Measurements from ENCODE around the gene CAMK1D. TPM values are rescaled to one million over a fixed set of nuclear protein-coding genes. Genes with fewer than 3 reads are reported as not detected.
"Not testable (repeated sequence)": the region's sequence is repeated elsewhere in the genome, so short reads cannot be mapped to it uniquely, and the experiment has no call there.

The CAMK1D gene
- total and polyA plus RNA-seq, 10 of the 15 experiments (the other 5 are each of a cell fraction or from before 2014, with no cell fraction given), result 2.1 to 35.5 (median 14.7) TPM

GRCh38 chr10:12725580-12725888 is 376.2 kb downstream of the CAMK1D start:
- ChIA-PET SMC1A (ENCODE audit: uncharacterized antibody, unreplicated experiment) (interaction anchor here (1.3 kb wide), 1 partner anchor 14 kb away, joined by 3 read pairs; no protein-coding TSS in a partner anchor), CTCF (interaction anchor here (1.0 to 1.5 kb wide), 3 partner anchors 15 to 18 kb away, joined by 3 to 4 read pairs (median 4); no protein-coding TSS in a partner anchor)
- H3K27me3 ChIP-seq (replicated peaks in 1 of 2; ENCODE audit: control insufficient read depth in 2 of 2, insufficient read depth in 2 of 2, low read length in 1 of 2); RAD21 ChIA-PET (ENCODE audit: unreplicated experiment); H3K9me3 ChIP-seq (replicated peaks; ENCODE audit: control insufficient read depth, insufficient read depth, low read length); FAIRE-seq; H3K4me2 ChIP-seq (ENCODE audit: control insufficient read depth, insufficient read depth); in situ Hi-C loops (cut with MboI); H3K9ac ChIP-seq (ENCODE audit: control insufficient read depth, insufficient read depth, low read length); H2AFZ ChIP-seq (ENCODE audit: control insufficient read depth, low read depth, low read length); POLR2A ChIA-PET; DNase-seq (ENCODE audit: low read depth, low spot score); H3K4me3 ChIP-seq; H4K20me1 ChIP-seq (ENCODE audit: control insufficient read depth, insufficient read depth); ATAC-seq; H3K36me3 ChIP-seq (ENCODE audit: control insufficient read depth in 2 of 2, insufficient read depth in 2 of 2, low read length in 1 of 2); H3K27ac ChIP-seq (ENCODE audit: control insufficient read depth, insufficient read depth); H3K4me1 ChIP-seq (ENCODE audit: control insufficient read depth, insufficient read depth, low read length); H3K79me2 ChIP-seq (ENCODE audit: control insufficient read depth, insufficient read depth, low read length); intact Hi-C loops (cut with micrococcal nuclease; ENCODE audit: unreplicated experiment); BruUV-seq (replicated peaks): not testable (repeated sequence)
- 88% methylated on average over 5 of the region's 5 CpGs for WGBS (ENCODE audit: insufficient coverage, insufficient replicate concordance, low lambda C conversion rate, missing lambda C conversion rate)

GRCh38 chr10:12726971-12727831 is 377.9 kb downstream of the CAMK1D start:
- ChIA-PET RAD21 (ENCODE audit: unreplicated experiment) (no interaction called here), CTCF (interaction anchor here (0.6 to 2.1 kb wide), 5 partner anchors 15 to 513 kb away, joined by 3 to 5 read pairs (median 3); no protein-coding TSS in a partner anchor)
- WGBS (ENCODE audit: insufficient coverage, insufficient replicate concordance, low lambda C conversion rate, missing lambda C conversion rate), result 76% methylated on average over 19 of the region's 19 CpGs

More at GRCh38 chr10:12726971-12727831, 377.9 kb downstream of the CAMK1D start:
- no peaks in the 10 kb centered on the region for H4K20me1 ChIP-seq (ENCODE audit: control insufficient read depth, insufficient read depth)
- ChIA-PET SMC1A (ENCODE audit: uncharacterized antibody, unreplicated experiment) (no interaction called here), POLR2A (interaction anchor here (0.6 kb wide), 1 partner anchor 391 kb away, joined by 4 read pairs; no protein-coding TSS in a partner anchor)
- H3K4me1 ChIP-seq (ENCODE audit: control insufficient read depth, insufficient read depth, low read length), result peaks cover 9% of the 10 kb centered on the region
- no peak overlapping the region for H3K4me2 ChIP-seq (ENCODE audit: control insufficient read depth, insufficient read depth)
- BruUV-seq (replicated peaks), result no TSS peak
- no peak overlapping the region for H3K4me3 ChIP-seq
- no peaks in the 10 kb centered on the region for H3K36me3 ChIP-seq (ENCODE audit: control insufficient read depth in 2 of 2, insufficient read depth in 2 of 2, low read length in 1 of 2)
- intact Hi-C loops (cut with micrococcal nuclease; ENCODE audit: unreplicated experiment) (no loop called here), in situ Hi-C loops (cut with MboI) (no loop called here)
- no peak overlapping the region for H3K27ac ChIP-seq (ENCODE audit: control insufficient read depth, insufficient read depth)
- DNase-seq (ENCODE audit: low read depth, low spot score) (no peak), ATAC-seq (no peak), FAIRE-seq (no peak)
- H2AFZ ChIP-seq (ENCODE audit: control insufficient read depth, low read depth, low read length), result no peak overlapping the region
- TF ChIP-seq JUNB (IDR thresholded peaks at IDR 0.05) (peak; percentile 19; the same call in 1 of the 2 replicates), ZBTB4 (CRISPR knock-in tag; IDR thresholded peaks at IDR 0.05) (no peak), ZZZ3 (IDR thresholded peaks at IDR 0.05; ENCODE audit: control insufficient read depth, insufficient read length, low read depth) (no peak), BACH1 (IDR thresholded peaks at IDR 0.05; ENCODE audit: borderline replicate concordance) (no peak), BCL3 (IDR thresholded peaks at IDR 0.05; ENCODE audit: borderline replicate concordance, insufficient read depth, low read depth, low read length, poor library complexity, severe bottlenecking) (no peak), RCOR1 (conservative IDR thresholded peaks at IDR 0.05; ENCODE audit: low read depth, low read length) (no peak), RUNX3 (IDR thresholded peaks at IDR 0.05; ENCODE audit: low read length) (peak; percentile 50), TCF7 (IDR thresholded peaks at IDR 0.05; ENCODE audit: borderline replicate concordance) (peak; percentile 46; the same call in 1 of the 2 replicates)
- H3K79me2 ChIP-seq (ENCODE audit: control insufficient read depth, insufficient read depth, low read length), result no peaks in the 10 kb centered on the region
- H3K9me3 ChIP-seq (replicated peaks; ENCODE audit: control insufficient read depth, insufficient read depth, low read length), result no peaks in the 10 kb centered on the region
- no peak overlapping the region for H3K9ac ChIP-seq (ENCODE audit: control insufficient read depth, insufficient read depth, low read length)
- H3K27me3 ChIP-seq (replicated peaks in 1 of 2; ENCODE audit: control insufficient read depth in 2 of 2, insufficient read depth in 2 of 2, low read length in 1 of 2), result no peaks in the 10 kb centered on the region

All from GM12878 (cell line).